HG03108 (cell line): ENCODE measurements around the gene KLHL26.
"Not testable (repeated sequence)": the region's sequence is repeated elsewhere in the genome, so short reads cannot be mapped to it uniquely, and the experiment has no call there.

Source experiments
- ATAC-seq: cut with Tn5 transposase; IDR thresholded peaks from one replicate; pipeline ENCODE4 v1.9.1; 2021; ENCODE audit warnings: moderate library complexity; ENCODE audit not compliant: unreplicated experiment

The KLHL26 gene

GRCh38 chr19:18662972-18663732, 26.3 kb downstream of the KLHL26 start:
- no peak for ATAC-seq

GRCh38 chr19:18663940-18664530, 27.2 kb downstream of the KLHL26 start:
- ATAC-seq: no peak

- ATAC-seq: no peak
Measured at GRCh38 chr19:18665771-18666202, 29.0 kb downstream of the KLHL26 start.

- no peak for ATAC-seq
Measured at GRCh38 chr19:18666317-18666716, 29.5 kb downstream of the KLHL26 start.

GRCh38 chr19:18666784-18667183, 30.0 kb downstream of the KLHL26 start:
- no peak for ATAC-seq

GRCh38 chr19:18667531-18668251, 30.9 kb downstream of the KLHL26 start:
- ATAC-seq: no peak

- no peak for ATAC-seq
Measured at GRCh38 chr19:18668252-18668631, 31.4 kb downstream of the KLHL26 start.

- ATAC-seq: no peak
Measured at GRCh38 chr19:18668744-18669523, 32.1 kb downstream of the KLHL26 start.

- no peak for ATAC-seq
Measured at GRCh38 chr19:18669524-18669817, 32.6 kb downstream of the KLHL26 start.

- ATAC-seq: no peak
Measured at GRCh38 chr19:18669883-18670282, 33.1 kb downstream of the KLHL26 start.

- no peak for ATAC-seq
Measured at GRCh38 chr19:18670312-18670711, 33.5 kb downstream of the KLHL26 start.

- no peak for ATAC-seq
Measured at GRCh38 chr19:18671303-18672043, 34.6 kb downstream of the KLHL26 start.

- no peak for ATAC-seq
Measured at GRCh38 chr19:18672044-18672451, 35.2 kb downstream of the KLHL26 start.

- no peak for ATAC-seq
Measured at GRCh38 chr19:18672606-18673337, 35.9 kb downstream of the KLHL26 start.

GRCh38 chr19:18674616-18675015, 37.8 kb downstream of the KLHL26 start:
- ATAC-seq: no peak

- ATAC-seq: no peak
Measured at GRCh38 chr19:18675779-18676178, 39.0 kb downstream of the KLHL26 start.

- no peak for ATAC-seq
Measured at GRCh38 chr19:18676692-18677091, 39.9 kb downstream of the KLHL26 start.

GRCh38 chr19:18677156-18677555, 40.3 kb downstream of the KLHL26 start:
- ATAC-seq: no peak

- ATAC-seq: not testable (repeated sequence)
Measured at GRCh38 chr19:18680148-18680547, 43.3 kb downstream of the KLHL26 start.

GRCh38 chr19:18682807-18683108, 45.9 kb downstream of the KLHL26 start:
- ATAC-seq: no peak
